Calu3 (cell line): ENCODE results near the gene FGF1. TPM values are rescaled to one million over a fixed set of nuclear protein-coding genes. Genes with fewer than 3 reads are reported as not detected.

ENCODE experiments used
- BruUV-seq: library from RNA; stranded (reverse); fragments of 400-500 nt; replicated peaks from 2 replicates; lab custom pipeline; 2021; lab: Mats Ljungman, UMichigan
- CTCF ChIA-PET: fragments of 300-600 bp; sonication (Branson Sonifier 250); formaldehyde crosslinking; loops from one replicate; lab custom pipeline; 2022; ENCODE audit warnings: antibody characterized with exemption; lab: Charles Lee
- DNase-seq: peaks from one replicate; pipeline ENCODE4 v3.0.0; 2022
- H3K27ac Mint-ChIP-seq: one replicate; pipeline ENCODE4 v1.8.0; 2022; ENCODE audit warnings: mixed read lengths; ENCODE audit not compliant: unreplicated experiment
- H3K27me3 Mint-ChIP-seq: one replicate; pipeline ENCODE4 v1.8.0; 2022; ENCODE audit warnings: mixed read lengths; ENCODE audit not compliant: unreplicated experiment
- H3K36me3 Mint-ChIP-seq: one replicate; pipeline ENCODE4 v1.8.0; 2022; ENCODE audit warnings: mild to moderate bottlenecking, moderate library complexity, mixed read lengths; ENCODE audit not compliant: insufficient read depth, unreplicated experiment
- H3K4me1 Mint-ChIP-seq: one replicate; pipeline ENCODE4 v1.8.0; 2022; ENCODE audit warnings: mild to moderate bottlenecking, low read depth, mixed read lengths; ENCODE audit not compliant: unreplicated experiment
- H3K4me3 Mint-ChIP-seq: one replicate; pipeline ENCODE4 v1.8.0; 2022; ENCODE audit warnings: mild to moderate bottlenecking, low read depth, moderate library complexity, mixed read lengths; ENCODE audit not compliant: unreplicated experiment
- H3K9me3 Mint-ChIP-seq: one replicate; pipeline ENCODE4 v1.8.0; 2022; ENCODE audit warnings: low read depth, mixed read lengths; ENCODE audit not compliant: unreplicated experiment
- CTCF ChIP-seq: fragments of 200-600 bp; IDR thresholded peaks from one replicate; pipeline ENCODE4 v1.8.0; 2022; ENCODE audit warnings: antibody characterized with exemption; ENCODE audit not compliant: unreplicated experiment
- intact Hi-C: fragments of 100-400 bp; cut with micrococcal nuclease; formaldehyde crosslinking; loops from one replicate; pipeline ENCODE4 v1.10.0; 2022; ENCODE audit not compliant: unreplicated experiment
- total RNA-seq: library from RNA; stranded (reverse); gene quantifications from 2 replicates; pipeline ENCODE4 v1.2.3, GENCODE V29; 2022

FGF1 gene
- total RNA-seq, 1 experiment from 2014 or later = not detected

GRCh38 chr5:142584891-142585290, 101.0 kb downstream of the FGF1 start:
- CTCF ChIA-PET = no interaction called here
- no peak overlapping the region for H3K27ac Mint-ChIP-seq
- BruUV-seq = no TSS peak
- intact Hi-C loops = no loop called here
- H3K4me1 Mint-ChIP-seq = no peaks in the 10 kb centered on the region
- H3K4me3 Mint-ChIP-seq = no peak overlapping the region
- no peak for TF ChIP-seq CTCF
- peaks cover 35% of the 10 kb centered on the region for H3K27me3 Mint-ChIP-seq
- H3K36me3 Mint-ChIP-seq = no peaks in the 10 kb centered on the region
- DNase-seq = no peak
- H3K9me3 Mint-ChIP-seq = no peaks in the 10 kb centered on the region

GRCh38 chr5:142578161-142578830, 107.6 kb downstream of the FGF1 start:
- no peak for DNase-seq
- peaks cover 8% of the 10 kb centered on the region for H3K4me1 Mint-ChIP-seq
- no peak for TF ChIP-seq CTCF
- H3K27me3 Mint-ChIP-seq = peaks cover 15% of the 10 kb centered on the region
- CTCF ChIA-PET = no interaction called here
- H3K9me3 Mint-ChIP-seq = peaks cover 6% of the 10 kb centered on the region
- intact Hi-C loops = no loop called here
- BruUV-seq = no TSS peak
- H3K27ac Mint-ChIP-seq = no peak overlapping the region
- H3K4me3 Mint-ChIP-seq = no peak overlapping the region
- no peaks in the 10 kb centered on the region for H3K36me3 Mint-ChIP-seq

- no peaks in the 10 kb centered on the region for H3K36me3 Mint-ChIP-seq
- no peak overlapping the region for H3K27ac Mint-ChIP-seq
- no peak overlapping the region for H3K4me3 Mint-ChIP-seq
- peaks cover 8% of the 10 kb centered on the region for H3K4me1 Mint-ChIP-seq
- DNase-seq = no peak
- intact Hi-C loops = no loop called here
- TF ChIP-seq CTCF = no peak
- peaks cover 6% of the 10 kb centered on the region for H3K9me3 Mint-ChIP-seq
- H3K27me3 Mint-ChIP-seq = peaks cover 7% of the 10 kb centered on the region
- CTCF ChIA-PET = no interaction called here
- no TSS peak for BruUV-seq
These were observed 109.1 kb downstream of the FGF1 start for GRCh38 chr5:142576804-142577203.

GRCh38 chr5:142576303-142576702, 109.6 kb downstream of the FGF1 start:
- CTCF ChIA-PET = no interaction called here
- intact Hi-C loops = no loop called here
- no peak overlapping the region for H3K27ac Mint-ChIP-seq
- BruUV-seq = no TSS peak
- H3K27me3 Mint-ChIP-seq = peaks cover 2% of the 10 kb centered on the region
- H3K36me3 Mint-ChIP-seq = no peaks in the 10 kb centered on the region
- peaks cover 8% of the 10 kb centered on the region for H3K4me1 Mint-ChIP-seq
- DNase-seq = peak; percentile 4
- no peak for TF ChIP-seq CTCF
- H3K4me3 Mint-ChIP-seq = no peak overlapping the region
- peaks cover 6% of the 10 kb centered on the region for H3K9me3 Mint-ChIP-seq
